Mammary epithelial cell (primary cell): ENCODE measurements around the gene PAPPA2.

ENCODE experiments used
- EZH2 ChIP-seq: IDR thresholded peaks from 2 replicates; pipeline ENCODE4 v1.6.1; 2012; ENCODE audit warnings: low read length, inconsistent platforms, borderline replicate concordance
- TF ChIP-seq, protein P1 (sequence below), 2 donors: IDR thresholded peaks in 1 of 2; conservative IDR thresholded peaks in 1 of 2; 2 replicates each; pipeline ENCODE4 v1.5.1; 2011 to 2012; ENCODE audit warnings: inconsistent platforms in 2 of 2, low read length in 2 of 2, mild to moderate bottlenecking in 2 of 2, control low read depth in 1 of 2, low read depth in 1 of 2; ENCODE audit not compliant: insufficient read depth in 1 of 2; ENCODE audit errors: extremely low read depth in 1 of 2

DNA sequence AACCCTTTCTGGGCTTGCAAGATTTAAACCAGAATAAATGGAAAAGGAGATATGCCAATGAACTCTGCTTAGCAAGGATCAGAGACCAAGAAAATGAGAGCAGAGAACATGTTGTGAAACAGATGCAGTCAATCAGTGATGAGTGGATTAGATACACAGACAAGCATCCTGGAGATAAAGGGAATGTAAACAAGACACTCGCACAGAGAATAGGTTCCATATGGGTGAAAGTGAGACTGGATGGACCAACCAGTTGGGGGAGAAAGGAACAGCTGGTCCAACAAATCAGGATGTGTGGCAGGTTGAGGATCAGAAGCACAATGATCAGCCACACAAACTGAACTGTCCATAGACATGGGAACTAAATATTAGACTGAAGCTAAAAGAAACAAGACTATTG lies 363.3 kb downstream of the PAPPA2 start:
- TF ChIP-seq, protein P1, sequence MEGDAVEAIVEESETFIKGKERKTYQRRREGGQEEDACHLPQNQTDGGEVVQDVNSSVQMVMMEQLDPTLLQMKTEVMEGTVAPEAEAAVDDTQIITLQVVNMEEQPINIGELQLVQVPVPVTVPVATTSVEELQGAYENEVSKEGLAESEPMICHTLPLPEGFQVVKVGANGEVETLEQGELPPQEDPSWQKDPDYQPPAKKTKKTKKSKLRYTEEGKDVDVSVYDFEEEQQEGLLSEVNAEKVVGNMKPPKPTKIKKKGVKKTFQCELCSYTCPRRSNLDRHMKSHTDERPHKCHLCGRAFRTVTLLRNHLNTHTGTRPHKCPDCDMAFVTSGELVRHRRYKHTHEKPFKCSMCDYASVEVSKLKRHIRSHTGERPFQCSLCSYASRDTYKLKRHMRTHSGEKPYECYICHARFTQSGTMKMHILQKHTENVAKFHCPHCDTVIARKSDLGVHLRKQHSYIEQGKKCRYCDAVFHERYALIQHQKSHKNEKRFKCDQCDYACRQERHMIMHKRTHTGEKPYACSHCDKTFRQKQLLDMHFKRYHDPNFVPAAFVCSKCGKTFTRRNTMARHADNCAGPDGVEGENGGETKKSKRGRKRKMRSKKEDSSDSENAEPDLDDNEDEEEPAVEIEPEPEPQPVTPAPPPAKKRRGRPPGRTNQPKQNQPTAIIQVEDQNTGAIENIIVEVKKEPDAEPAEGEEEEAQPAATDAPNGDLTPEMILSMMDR (conservative IDR thresholded peaks at IDR 0.05 in 1 of 2, IDR thresholded peaks at IDR 0.05 in 1 of 2; ENCODE audit: extremely low read depth in 1 of 2, insufficient read depth in 1 of 2, low read depth in 1 of 2, low read length in 2 of 2): no peak
- no peak for TF ChIP-seq EZH2
